Skeletal muscle tissue (tissue), 4 donors: ENCODE measurements around the gene IRF7. TPM values are rescaled to one million over a fixed set of nuclear protein-coding genes. Genes with fewer than 3 reads are reported as not detected.
"Not testable (repeated sequence)": the region's sequence is repeated elsewhere in the genome, so short reads cannot be mapped to it uniquely, and the experiment has no call there.

Experiments
- H3K27ac ChIP-seq: one replicate; pipeline ENCODE4 v1.7.0; 2013; ENCODE audit warnings: mild to moderate bottlenecking, low read depth, low read length, inconsistent platforms
- H3K27me3 ChIP-seq, 3 donors: one replicate each; pipeline ENCODE4 v1.7.0; 2013; ENCODE audit warnings: low read length in 3 of 3; ENCODE audit not compliant: control insufficient read depth in 3 of 3, insufficient read depth in 3 of 3
- H3K36me3 ChIP-seq, 3 donors: one replicate each; pipeline ENCODE4 v1.7.0; 2013; ENCODE audit warnings: low read length in 3 of 3; ENCODE audit not compliant: control insufficient read depth in 3 of 3, insufficient read depth in 3 of 3
- H3K4me1 ChIP-seq, 3 donors: one replicate each; pipeline ENCODE4 v1.7.0; 2013; ENCODE audit warnings: low read length in 3 of 3, mild to moderate bottlenecking in 3 of 3; ENCODE audit not compliant: control insufficient read depth in 3 of 3, insufficient read depth in 3 of 3
- H3K4me3 ChIP-seq, 3 donors: one replicate each; pipeline ENCODE4 v1.7.0; 2013; ENCODE audit warnings: low read length in 3 of 3
- H3K9ac ChIP-seq, 3 donors: one replicate each; pipeline ENCODE4 v1.7.0; 2013; ENCODE audit warnings: low read length in 3 of 3, mild to moderate bottlenecking in 3 of 3, moderate library complexity in 2 of 3, low read depth in 1 of 3
- H3K9me3 ChIP-seq, 3 donors: one replicate each; pipeline ENCODE4 v1.7.0; 2013; ENCODE audit warnings: low read length in 3 of 3; ENCODE audit not compliant: control insufficient read depth in 3 of 3
- total RNA-seq: library from RNA; depleted of rRNA; stranded (reverse); fragments of >200 nt; gene quantifications from one replicate; pipeline ENCODE4 v1.2.3, GENCODE V29; 2014
- donor health status: Osteomylitis.

Gene IRF7
- total RNA-seq, 1 donor from 2014 or later: 6.8 TPM

GRCh38 chr11:575996-576768, 39.6 kb downstream of the IRF7 start, which contains the start of gene PHRF1:
TSS of gene PHRF1 (plus strand) at chr11:576470. CDS start at chr11:581513, 5,043 bp downstream.
- peak within 1 kb of the TSS; percentile 93 to 98 (median 94) for H3K4me3 ChIP-seq
- no peaks in the 10 kb centered on the region for H3K9me3 ChIP-seq
- peaks cover 0 to 3% (median 2%) of the 10 kb centered on the region in 3 donors for H3K36me3 ChIP-seq
- peak within 1 kb of the TSS; percentile 96 for H3K27ac ChIP-seq
- peak within 1 kb of the TSS; percentile 93 to 99 (median 98) for H3K9ac ChIP-seq
- H3K27me3 ChIP-seq: no peaks in the 10 kb centered on the region
- peaks cover 51 to 59% (median 51%) of the 10 kb centered on the region in 3 donors for H3K4me1 ChIP-seq

DNA sequence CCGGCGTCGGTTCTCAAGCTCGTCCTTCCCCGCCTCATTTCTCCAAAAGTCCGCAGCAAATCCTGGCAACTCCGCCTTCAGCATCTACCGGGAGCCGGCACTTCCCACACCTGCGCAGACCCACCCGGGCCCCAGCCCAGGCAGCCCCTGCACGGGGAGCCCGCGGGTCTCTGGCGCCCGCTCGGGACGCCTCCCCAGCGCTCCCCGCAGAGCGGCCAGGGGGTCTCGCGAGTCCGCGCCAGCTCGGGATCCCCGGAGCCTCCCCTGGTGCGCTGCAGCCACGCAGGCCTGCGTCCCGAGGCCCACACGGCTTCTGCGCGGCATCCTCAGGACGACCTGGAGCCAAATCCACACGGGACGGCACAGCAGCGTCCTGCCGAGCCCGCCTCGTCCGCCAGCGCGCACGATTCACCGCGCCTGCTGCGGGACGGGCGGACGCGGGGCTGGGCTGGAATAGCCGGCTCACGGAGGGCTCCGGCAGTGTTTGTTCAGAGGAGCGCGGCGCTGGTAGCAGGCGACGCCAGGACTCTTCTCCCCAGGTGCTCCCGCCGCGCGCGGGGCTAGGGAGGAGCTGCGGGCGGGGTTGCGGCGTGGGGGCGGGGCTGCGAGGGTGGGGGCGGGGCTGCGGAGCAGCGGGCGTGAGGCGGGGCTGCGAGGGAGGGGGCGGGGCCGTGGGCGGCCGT, 40.3 kb downstream of the IRF7 start:
- peak overlapping the region; percentile 61 to 83 (median 73) for H3K9ac ChIP-seq
- peaks cover 0 to 3% (median 2%) of the 10 kb centered on the region in 3 donors for H3K36me3 ChIP-seq
- peak overlapping the region; percentile 51 to 88 (median 80) for H3K4me3 ChIP-seq
- H3K9me3 ChIP-seq: no peaks in the 10 kb centered on the region
- no peak overlapping the region for H3K27ac ChIP-seq
- H3K4me1 ChIP-seq: peaks cover 49 to 57% (median 49%) of the 10 kb centered on the region in 3 donors
- H3K27me3 ChIP-seq: no peaks in the 10 kb centered on the region

GRCh38 chr11:574632-575312, 41.0 kb downstream of the IRF7 start:
- Histone ChIP-seq H3K4me1 (peaks cover 42 to 50% (median 43%) of the 10 kb centered on the region in 3 donors), H3K9ac (peak overlapping the region in 2 of 3 donors; percentile 73 to 83)

DNA sequence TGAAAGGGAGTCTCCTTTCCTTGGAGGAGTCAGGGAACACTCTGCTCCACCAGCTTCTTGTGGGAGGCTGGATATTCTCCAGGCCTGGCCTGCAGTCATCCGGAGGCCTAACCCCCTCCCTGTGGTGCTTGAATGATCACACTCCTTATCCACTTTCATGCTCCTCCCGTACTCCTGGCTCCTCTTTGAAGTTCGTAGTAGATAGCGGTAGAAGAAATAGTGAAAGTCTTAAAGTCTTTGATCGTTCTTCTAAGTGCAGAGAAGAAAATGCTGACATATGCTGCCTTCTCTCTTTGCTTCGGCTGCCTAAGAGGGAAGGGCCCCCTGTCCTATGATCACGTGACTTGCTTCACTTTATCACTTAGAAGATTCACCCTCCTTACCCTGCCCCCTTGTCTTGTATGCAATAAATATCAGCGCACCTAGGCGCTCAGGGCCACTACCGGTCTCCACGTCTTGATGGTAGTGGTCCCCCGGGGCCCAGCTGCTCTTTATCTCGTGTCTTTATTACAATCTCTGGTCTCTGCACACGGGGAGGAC, 41.6 kb downstream of the IRF7 start:
- peaks cover 40 to 48% (median 43%) of the 10 kb centered on the region in 3 donors for H3K4me1 ChIP-seq
- not testable (repeated sequence) for H3K27me3 ChIP-seq, H3K27ac ChIP-seq, H3K9me3 ChIP-seq, H3K9ac ChIP-seq, H3K36me3 ChIP-seq, H3K4me3 ChIP-seq

More at GRCh38 chr11:574632-575312, 41.0 kb downstream of the IRF7 start:
- no peak overlapping the region for H3K27ac ChIP-seq
- H3K36me3 ChIP-seq: peaks cover 0 to 3% (median 2%) of the 10 kb centered on the region in 3 donors
- H3K9me3 ChIP-seq: no peaks in the 10 kb centered on the region
- no peaks in the 10 kb centered on the region for H3K27me3 ChIP-seq
- peak overlapping the region; percentile 51 to 88 (median 80) for H3K4me3 ChIP-seq

DNA sequence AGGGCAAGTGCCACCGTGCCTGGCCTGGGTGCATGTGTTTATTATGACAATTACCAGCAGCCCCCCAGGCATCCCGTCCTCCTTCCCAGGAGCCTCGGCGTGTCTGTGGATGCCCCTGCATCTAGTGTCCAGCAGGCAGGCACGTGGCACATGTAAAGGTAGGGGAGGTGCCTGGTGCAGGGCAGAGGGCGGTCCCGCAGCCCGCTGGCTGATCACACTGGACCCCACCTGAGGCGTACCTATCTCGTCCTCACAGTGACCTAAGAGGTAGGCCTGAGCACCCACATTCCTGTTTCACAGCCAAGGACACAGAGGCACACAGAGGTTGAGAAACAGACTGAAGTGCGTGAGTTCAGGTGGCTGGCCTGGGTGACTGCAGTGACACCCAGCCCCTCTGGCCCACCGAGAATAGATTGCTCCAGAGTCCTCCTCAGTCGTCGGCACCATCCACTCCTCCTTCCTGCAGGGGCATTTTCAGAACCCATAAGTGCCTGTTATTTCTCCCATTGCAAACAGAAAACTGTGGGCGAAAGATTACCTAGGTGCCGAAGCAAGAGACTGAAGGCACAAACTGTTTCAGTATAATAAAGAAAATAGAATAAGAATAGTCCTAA, 42.5 kb downstream of the IRF7 start:
- no peak overlapping the region for H3K4me3 ChIP-seq
- no peak overlapping the region for H3K27ac ChIP-seq
- H3K9me3 ChIP-seq: no peaks in the 10 kb centered on the region
- H3K27me3 ChIP-seq: no peaks in the 10 kb centered on the region
- no peak overlapping the region for H3K9ac ChIP-seq
- H3K4me1 ChIP-seq: peaks cover 34 to 42% (median 37%) of the 10 kb centered on the region in 3 donors
- H3K36me3 ChIP-seq: peaks cover 0 to 2% (median 0%) of the 10 kb centered on the region in 3 donors

DNA sequence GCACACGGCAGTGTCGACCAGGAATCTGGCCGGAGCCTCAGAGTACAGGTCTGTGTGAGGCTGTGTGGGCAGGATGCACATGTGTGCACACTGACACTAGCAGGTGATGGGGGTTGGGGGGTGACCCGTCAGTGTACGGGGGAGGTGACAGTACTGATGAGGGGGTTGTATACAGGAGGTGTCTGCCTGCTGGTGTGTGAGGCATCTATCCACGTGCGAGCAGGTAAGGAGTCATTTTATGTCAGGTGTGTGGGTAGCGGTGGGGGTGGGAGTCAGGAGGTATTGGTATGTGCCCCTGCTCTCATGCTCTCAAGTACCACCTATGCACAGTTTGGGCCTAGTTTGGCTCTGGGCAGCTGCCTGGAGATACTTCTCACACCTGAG, 44.0 kb downstream of the IRF7 start:
- no peak overlapping the region for H3K27ac ChIP-seq
- no peaks in the 10 kb centered on the region for H3K36me3 ChIP-seq
- no peak overlapping the region for H3K9ac ChIP-seq
- H3K9me3 ChIP-seq: no peaks in the 10 kb centered on the region
- no peak overlapping the region for H3K4me3 ChIP-seq
- H3K27me3 ChIP-seq: no peaks in the 10 kb centered on the region
- H3K4me1 ChIP-seq: peaks cover 22 to 38% (median 27%) of the 10 kb centered on the region in 3 donors

- peak overlapping the region; percentile 83 for H3K27ac ChIP-seq
- H3K4me3 ChIP-seq: peak overlapping the region; percentile 56 to 78 (median 74)
- no peaks in the 10 kb centered on the region for H3K36me3 ChIP-seq
- no peaks in the 10 kb centered on the region for H3K9me3 ChIP-seq
- no peaks in the 10 kb centered on the region for H3K27me3 ChIP-seq
- peak overlapping the region; percentile 76 to 93 (median 88) for H3K9ac ChIP-seq
- peaks cover 13 to 25% (median 19%) of the 10 kb centered on the region in 3 donors for H3K4me1 ChIP-seq
Observed at GRCh38 chr11:569158-569885, 46.4 kb downstream of the IRF7 start.

DNA sequence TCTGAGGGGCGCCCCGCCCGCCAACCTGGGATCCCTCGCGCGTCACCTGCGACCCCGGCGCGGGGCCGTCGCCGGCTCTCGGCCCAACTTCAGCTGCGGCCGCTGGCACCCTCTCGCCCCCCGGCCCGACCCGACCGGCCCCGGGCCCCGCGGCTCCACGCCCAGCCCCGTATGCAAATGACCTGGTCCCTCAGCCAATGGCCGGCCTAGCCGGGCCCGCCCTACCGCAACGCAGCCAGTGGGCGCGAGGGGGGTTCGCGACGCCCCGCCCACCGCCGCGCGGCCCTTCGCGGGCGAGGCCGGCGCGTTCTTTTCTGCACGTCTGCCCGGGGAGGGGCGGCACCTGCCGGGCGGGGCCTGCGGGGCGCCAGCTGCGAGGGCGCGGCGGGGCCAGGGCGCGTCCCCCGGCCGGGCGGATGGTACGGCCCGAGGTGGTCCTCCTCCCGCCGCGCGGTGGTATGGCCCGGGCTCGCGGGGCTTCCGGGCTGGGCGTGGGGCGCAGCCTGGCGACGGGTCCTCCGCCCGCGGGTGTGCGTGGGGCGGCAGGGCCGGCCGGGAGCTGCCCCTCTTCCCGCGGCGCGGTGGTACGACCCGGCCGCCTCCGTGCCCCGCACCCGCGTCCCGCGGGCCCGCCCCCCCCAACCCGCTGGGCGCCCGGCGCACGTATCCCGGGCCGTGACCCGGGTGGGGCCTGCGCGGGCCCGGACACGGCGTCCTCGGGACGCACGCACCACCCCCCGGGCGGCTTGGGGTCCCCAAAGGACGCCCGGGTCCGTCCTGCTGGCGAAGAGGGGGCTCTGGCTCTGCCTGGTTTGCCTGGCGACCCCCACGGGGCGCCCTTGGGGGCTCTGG, 47.2 kb downstream of the IRF7 start:
- peaks cover 11 to 24% (median 19%) of the 10 kb centered on the region in 3 donors for H3K4me1 ChIP-seq
- H3K27ac ChIP-seq: peak overlapping the region; percentile 83
- peak overlapping the region; percentile 76 to 93 (median 88) for H3K9ac ChIP-seq
- H3K4me3 ChIP-seq: peak overlapping the region; percentile 56 to 80 (median 78)
- H3K27me3 ChIP-seq: no peaks in the 10 kb centered on the region
- no peaks in the 10 kb centered on the region for H3K36me3 ChIP-seq
- no peaks in the 10 kb centered on the region for H3K9me3 ChIP-seq
